Thoracic aorta (tissue), 2 donors: Measurements from ENCODE around the gene NUDT8. TPM values are rescaled to one million over a fixed set of nuclear protein-coding genes. Genes with fewer than 3 reads are reported as not detected.

Experiments
- ATAC-seq: fragments of 150-250 bp; one replicate; pipeline ENCODE4 v1.8.0; 2017; ENCODE audit warnings: low read depth; ENCODE audit not compliant: insufficient number of reproducible peaks, low FRiP score
- DNase-seq: peaks from one replicate; pipeline ENCODE4 v3.0.0-alpha.2; 2020; ENCODE audit warnings: low spot score
- H3K27ac ChIP-seq, 2 donors: fragments of 200-600 bp; sonication (generic); 1 replicate in 1 of 2; 2 replicates in 1 of 2; pipeline ENCODE4 v1.5.1; 2016; ENCODE audit warnings: mild to moderate bottlenecking in 2 of 2, moderate library complexity in 2 of 2
- H3K27me3 ChIP-seq: fragments of 200-600 bp; sonication (generic); replicated peaks from 2 replicates; pipeline ENCODE4 v1.6.0; 2016; ENCODE audit warnings: mild to moderate bottlenecking; ENCODE audit not compliant: insufficient read depth
- H3K36me3 ChIP-seq: fragments of 200-600 bp; sonication (generic); one replicate; pipeline ENCODE4 v1.5.1; 2016
- H3K4me1 ChIP-seq, 2 donors: fragments of 200-600 bp; sonication (generic); 1 replicate in 1 of 2; 2 replicates in 1 of 2; pipeline versions ENCODE4 v1.5.1 to v1.6.0; 2016; ENCODE audit warnings: low read depth in 2 of 2, mild to moderate bottlenecking in 1 of 2; ENCODE audit not compliant: control insufficient read depth in 1 of 2
- H3K4me3 ChIP-seq: fragments of 200-600 bp; sonication (generic); 2 replicates; pipeline ENCODE4 v1.5.1; 2016; ENCODE audit warnings: mild to moderate bottlenecking
- H3K9me3 ChIP-seq: fragments of 200-600 bp; sonication (generic); 2 replicates; pipeline ENCODE4 v1.5.1; 2016
- total RNA-seq, 2 donors: library from RNA; depleted of rRNA; stranded (reverse); fragments of >200 nt; gene quantifications; one replicate each; pipeline versions ENCODE4 v1.1.0 to v1.2.3, GENCODE V29; 2016
- TF ChIP-seq, protein P1 (sequence below): fragments of 200-600 bp; sonication (generic); IDR thresholded peaks from one replicate; pipeline ENCODE4 v1.5.1; 2019; ENCODE audit warnings: antibody characterized with exemption

Gene NUDT8
- total RNA-seq, 2 donors from 2014 or later, result 5.7 to 6.1 TPM

DNA sequence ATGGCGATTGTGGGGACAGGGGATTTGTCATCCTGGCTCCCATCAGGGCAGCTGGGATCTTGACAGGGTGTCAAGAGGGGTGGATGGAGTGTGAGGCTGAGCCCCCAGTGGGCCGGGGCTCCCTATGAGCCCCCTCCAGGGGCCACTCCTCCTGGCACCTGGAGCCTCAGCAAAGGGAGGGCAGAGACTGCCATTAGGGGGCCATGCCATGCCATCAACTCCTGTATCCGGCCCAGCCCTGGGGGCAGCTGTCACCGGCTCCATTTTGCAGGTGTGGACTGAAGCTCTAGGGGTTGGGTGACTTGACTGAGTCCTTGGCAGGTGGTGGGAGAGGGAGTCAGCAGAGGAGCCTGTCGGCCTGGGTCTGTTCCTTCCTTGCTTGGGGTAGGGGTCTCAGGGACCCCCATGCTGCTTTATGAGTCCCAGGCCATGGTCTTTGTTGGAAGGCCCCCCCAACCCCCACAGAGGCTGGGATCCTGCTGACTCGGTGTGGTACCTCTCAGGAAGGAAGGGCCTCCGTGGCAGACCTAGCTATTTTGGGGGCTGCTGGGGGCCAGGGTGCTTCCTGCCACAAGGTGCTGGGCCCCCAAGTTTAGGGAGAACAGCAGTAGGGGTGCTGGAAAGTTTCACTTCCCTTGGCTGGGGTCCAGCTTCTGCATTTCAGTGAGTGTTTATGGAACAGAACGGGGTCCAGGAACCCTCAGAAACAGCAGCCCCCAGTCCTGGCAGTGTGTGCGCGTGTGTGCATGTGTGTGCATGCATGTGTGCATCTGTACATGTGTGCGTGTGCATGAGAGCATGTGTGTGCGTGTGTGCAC, 19.3 kb upstream of the NUDT8 start:
- ATAC-seq (no peak), DNase-seq (no peak)
- Histone ChIP-seq H3K36me3 (no peaks in the 10 kb centered on the region), H3K27ac (no peak overlapping the region), H3K27me3 (no peaks in the 10 kb centered on the region), H3K4me3 (no peak overlapping the region), H3K9me3 (no peaks in the 10 kb centered on the region), H3K4me1 (no peaks in the 10 kb centered on the region)
- TF ChIP-seq, protein P1, sequence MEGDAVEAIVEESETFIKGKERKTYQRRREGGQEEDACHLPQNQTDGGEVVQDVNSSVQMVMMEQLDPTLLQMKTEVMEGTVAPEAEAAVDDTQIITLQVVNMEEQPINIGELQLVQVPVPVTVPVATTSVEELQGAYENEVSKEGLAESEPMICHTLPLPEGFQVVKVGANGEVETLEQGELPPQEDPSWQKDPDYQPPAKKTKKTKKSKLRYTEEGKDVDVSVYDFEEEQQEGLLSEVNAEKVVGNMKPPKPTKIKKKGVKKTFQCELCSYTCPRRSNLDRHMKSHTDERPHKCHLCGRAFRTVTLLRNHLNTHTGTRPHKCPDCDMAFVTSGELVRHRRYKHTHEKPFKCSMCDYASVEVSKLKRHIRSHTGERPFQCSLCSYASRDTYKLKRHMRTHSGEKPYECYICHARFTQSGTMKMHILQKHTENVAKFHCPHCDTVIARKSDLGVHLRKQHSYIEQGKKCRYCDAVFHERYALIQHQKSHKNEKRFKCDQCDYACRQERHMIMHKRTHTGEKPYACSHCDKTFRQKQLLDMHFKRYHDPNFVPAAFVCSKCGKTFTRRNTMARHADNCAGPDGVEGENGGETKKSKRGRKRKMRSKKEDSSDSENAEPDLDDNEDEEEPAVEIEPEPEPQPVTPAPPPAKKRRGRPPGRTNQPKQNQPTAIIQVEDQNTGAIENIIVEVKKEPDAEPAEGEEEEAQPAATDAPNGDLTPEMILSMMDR, result no peak

- H3K9me3 ChIP-seq, result no peaks in the 10 kb centered on the region
- H3K36me3 ChIP-seq, result no peaks in the 10 kb centered on the region
- TF ChIP-seq, protein P1, result no peak
- H3K4me3 ChIP-seq, result no peak overlapping the region
- no peaks in the 10 kb centered on the region for H3K27me3 ChIP-seq
- no peak overlapping the region for H3K27ac ChIP-seq
- DNase-seq, result no peak
- ATAC-seq, result no peak
- H3K4me1 ChIP-seq, result no peaks in the 10 kb centered on the region
These were observed 18.5 kb upstream of the NUDT8 start for GRCh38 chr11:67648140-67648795.

DNA sequence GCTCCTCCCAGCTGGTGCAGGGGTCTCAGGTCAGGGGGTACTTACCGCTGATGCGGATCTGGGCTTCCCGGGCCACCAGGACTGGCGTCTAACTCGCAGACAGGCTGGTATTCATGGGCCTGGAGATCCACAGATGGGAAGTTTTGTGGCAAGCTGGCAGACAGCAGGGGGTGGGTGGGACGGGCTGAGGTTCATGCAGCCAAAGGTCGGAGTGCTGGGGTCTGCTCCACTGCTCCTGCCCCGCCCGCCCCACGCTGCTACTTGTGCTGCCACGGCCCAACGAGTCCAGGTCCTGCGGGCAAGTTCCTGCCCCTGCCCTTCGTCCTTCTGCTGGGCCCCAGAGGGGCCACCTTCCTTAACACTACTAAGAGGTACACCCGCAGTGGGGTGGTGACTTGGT, 17.7 kb upstream of the NUDT8 start:
- no peak for ATAC-seq
- Histone ChIP-seq H3K27ac (no peak overlapping the region), H3K27me3 (no peaks in the 10 kb centered on the region), H3K4me1 (no peaks in the 10 kb centered on the region), H3K9me3 (no peaks in the 10 kb centered on the region), H3K36me3 (no peaks in the 10 kb centered on the region), H3K4me3 (no peak overlapping the region)
- TF ChIP-seq, protein P1, result no peak
- no peak for DNase-seq

- H3K4me3 ChIP-seq, result no peak overlapping the region
- H3K27ac ChIP-seq, result no peak overlapping the region
- no peak for ATAC-seq
- no peaks in the 10 kb centered on the region for H3K4me1 ChIP-seq
- no peaks in the 10 kb centered on the region for H3K9me3 ChIP-seq
- DNase-seq, result no peak
- TF ChIP-seq, protein P1, result no peak
- H3K27me3 ChIP-seq, result no peaks in the 10 kb centered on the region
- H3K36me3 ChIP-seq, result no peaks in the 10 kb centered on the region
These were observed 17.0 kb upstream of the NUDT8 start for GRCh38 chr11:67646535-67647336.
